Measurements from ENCODE around the gene BCL2L14. TPM values are rescaled to one million over a fixed set of nuclear protein-coding genes. Genes with fewer than 3 reads are reported as not detected.

Gene BCL2L14
- total RNA-seq, 4 donors from 2014 or later = 0.81 TPM; not detected in 3

DNA sequence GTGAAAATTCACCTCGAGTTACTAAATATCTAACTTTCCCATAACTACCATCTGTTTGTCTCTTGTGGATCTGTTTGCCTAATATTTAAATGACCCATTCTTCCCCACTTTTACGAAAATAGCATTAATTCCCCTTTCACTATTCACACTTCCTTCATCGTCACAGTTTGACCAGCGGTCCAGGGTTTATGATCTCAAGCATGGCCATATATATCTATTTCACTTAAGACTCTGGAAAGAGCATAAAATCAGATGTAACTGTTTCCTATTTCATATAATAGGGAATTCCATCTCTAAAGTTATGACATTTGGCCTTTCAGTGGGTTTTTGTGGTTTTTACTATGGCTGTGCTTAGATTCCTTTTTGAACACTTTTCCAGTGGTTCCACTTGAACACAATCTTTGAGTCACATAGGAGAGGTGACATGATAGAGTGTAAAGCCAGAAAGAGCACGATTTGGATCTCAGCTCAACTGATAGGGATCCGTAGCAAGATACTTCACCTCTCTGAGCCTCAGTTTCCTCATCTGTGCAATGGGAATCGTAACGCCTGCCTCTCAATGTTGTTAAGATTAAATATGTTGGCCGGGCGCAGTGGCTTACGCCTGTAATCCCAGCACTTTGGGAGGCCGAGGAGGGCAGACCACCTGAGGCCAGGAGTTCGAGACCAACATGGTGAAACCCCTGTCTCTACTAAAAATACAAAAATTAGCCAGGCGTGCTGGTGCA lies 754 bp upstream of the BCL2L14 start:
- DNase-seq = no peak
- intact Hi-C loops (cut with DNase I) = no loop called here
- Histone ChIP-seq H3K27me3 (no peaks in the 10 kb centered on the region), H3K27ac (no peak overlapping the region), H3K4me1 (no peaks in the 10 kb centered on the region), H3K36me3 (no peaks in the 10 kb centered on the region), H3K9me3 (no peaks in the 10 kb centered on the region), H3K4me3 (replicated peaks in 1 of 3) (no peak overlapping the region)
- 94 to 95% methylated on average over 14 of the region's 14 CpGs for WGBS, 2 donors
- TF ChIP-seq, protein P1, sequence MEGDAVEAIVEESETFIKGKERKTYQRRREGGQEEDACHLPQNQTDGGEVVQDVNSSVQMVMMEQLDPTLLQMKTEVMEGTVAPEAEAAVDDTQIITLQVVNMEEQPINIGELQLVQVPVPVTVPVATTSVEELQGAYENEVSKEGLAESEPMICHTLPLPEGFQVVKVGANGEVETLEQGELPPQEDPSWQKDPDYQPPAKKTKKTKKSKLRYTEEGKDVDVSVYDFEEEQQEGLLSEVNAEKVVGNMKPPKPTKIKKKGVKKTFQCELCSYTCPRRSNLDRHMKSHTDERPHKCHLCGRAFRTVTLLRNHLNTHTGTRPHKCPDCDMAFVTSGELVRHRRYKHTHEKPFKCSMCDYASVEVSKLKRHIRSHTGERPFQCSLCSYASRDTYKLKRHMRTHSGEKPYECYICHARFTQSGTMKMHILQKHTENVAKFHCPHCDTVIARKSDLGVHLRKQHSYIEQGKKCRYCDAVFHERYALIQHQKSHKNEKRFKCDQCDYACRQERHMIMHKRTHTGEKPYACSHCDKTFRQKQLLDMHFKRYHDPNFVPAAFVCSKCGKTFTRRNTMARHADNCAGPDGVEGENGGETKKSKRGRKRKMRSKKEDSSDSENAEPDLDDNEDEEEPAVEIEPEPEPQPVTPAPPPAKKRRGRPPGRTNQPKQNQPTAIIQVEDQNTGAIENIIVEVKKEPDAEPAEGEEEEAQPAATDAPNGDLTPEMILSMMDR (IDR thresholded peaks at IDR 0.05) = no peak
- no peak for TF ChIP-seq POLR2A (IDR thresholded peaks at IDR 0.05)

DNA sequence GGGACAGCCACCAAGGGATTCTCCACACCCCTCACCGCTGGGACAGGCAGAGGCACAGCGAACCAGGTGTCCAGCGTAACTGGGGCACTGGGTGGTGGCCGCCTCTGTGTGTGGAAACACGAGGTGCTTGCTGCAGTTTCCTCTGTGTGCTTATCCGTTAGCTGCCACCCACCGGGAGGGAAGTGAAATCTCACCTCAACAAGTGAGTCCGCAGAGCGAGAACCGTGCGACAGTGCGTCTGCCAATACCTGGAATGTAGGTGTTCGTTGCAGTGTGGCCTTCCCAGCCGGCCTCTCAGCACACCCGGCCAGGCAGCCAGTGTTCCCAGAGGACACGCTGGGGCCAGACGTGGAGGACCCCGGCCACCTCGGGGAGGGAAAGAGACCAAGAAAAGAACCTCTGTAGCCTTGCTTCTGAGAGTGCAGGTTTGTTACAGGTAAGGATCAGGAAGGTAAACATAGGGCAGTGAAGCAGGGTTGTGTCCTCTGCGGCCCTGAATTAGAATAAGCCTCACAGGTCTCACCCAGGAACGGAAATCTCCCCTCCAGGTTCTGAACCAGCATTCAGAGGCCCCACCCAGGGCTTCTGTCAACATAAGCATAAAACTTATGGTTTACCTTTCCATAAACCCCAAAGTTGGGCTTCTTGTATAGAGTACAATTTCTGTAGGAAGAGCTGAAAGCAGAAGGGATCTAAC lies 1.5 kb downstream of the BCL2L14 start:
- no peak overlapping the region for H3K27ac ChIP-seq

DNA sequence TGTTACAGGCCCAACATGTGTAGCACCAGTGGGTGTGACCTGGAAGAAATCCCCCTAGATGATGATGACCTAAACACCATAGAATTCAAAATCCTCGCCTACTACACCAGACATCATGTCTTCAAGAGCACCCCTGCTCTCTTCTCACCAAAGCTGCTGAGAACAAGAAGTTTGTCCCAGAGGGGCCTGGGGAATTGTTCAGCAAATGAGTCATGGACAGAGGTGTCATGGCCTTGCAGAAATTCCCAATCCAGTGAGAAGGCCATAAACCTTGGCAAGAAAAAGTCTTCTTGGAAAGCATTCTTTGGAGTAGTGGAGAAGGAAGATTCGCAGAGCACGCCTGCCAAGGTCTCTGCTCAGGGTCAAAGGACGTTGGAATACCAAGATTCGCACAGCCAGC lies 8.6 kb downstream of the BCL2L14 start:
- no peaks in the 10 kb centered on the region for H3K27me3 ChIP-seq
- intact Hi-C loops (cut with DNase I) = loop anchor here (5.0 kb wide), 1 partner anchor 253 kb away; no protein-coding TSS in a partner anchor
- no peak for DNase-seq
- no peaks in the 10 kb centered on the region for H3K36me3 ChIP-seq
- H3K27ac ChIP-seq = no peak overlapping the region
- no peaks in the 10 kb centered on the region for H3K4me1 ChIP-seq
- no peaks in the 10 kb centered on the region for H3K9me3 ChIP-seq
- no peak overlapping the region for H3K4me3 ChIP-seq (replicated peaks in 1 of 3)
- WGBS, 2 donors = 89 to 92% methylated on average over 5 of the region's 5 CpGs
- TF ChIP-seq, protein P1 (IDR thresholded peaks at IDR 0.05) = no peak
- no peak for TF ChIP-seq POLR2A (IDR thresholded peaks at IDR 0.05)

More for the DNA sequence above, 1.5 kb downstream of the BCL2L14 start:
- TF ChIP-seq, protein P1 (IDR thresholded peaks at IDR 0.05) = no peak
- TF ChIP-seq POLR2A (IDR thresholded peaks at IDR 0.05) = no peak
- H3K27me3 ChIP-seq = no peaks in the 10 kb centered on the region
- H3K4me3 ChIP-seq (replicated peaks in 1 of 3) = no peak overlapping the region
- no peaks in the 10 kb centered on the region for H3K4me1 ChIP-seq
- 50 to 68% methylated on average over 4 to 15 of the region's 21 CpGs for WGBS, 2 donors
- H3K9me3 ChIP-seq = no peaks in the 10 kb centered on the region
- peak; percentile 32 to 49 for DNase-seq
- intact Hi-C loops (cut with DNase I) = no loop called here
- no peaks in the 10 kb centered on the region for H3K36me3 ChIP-seq

DNA sequence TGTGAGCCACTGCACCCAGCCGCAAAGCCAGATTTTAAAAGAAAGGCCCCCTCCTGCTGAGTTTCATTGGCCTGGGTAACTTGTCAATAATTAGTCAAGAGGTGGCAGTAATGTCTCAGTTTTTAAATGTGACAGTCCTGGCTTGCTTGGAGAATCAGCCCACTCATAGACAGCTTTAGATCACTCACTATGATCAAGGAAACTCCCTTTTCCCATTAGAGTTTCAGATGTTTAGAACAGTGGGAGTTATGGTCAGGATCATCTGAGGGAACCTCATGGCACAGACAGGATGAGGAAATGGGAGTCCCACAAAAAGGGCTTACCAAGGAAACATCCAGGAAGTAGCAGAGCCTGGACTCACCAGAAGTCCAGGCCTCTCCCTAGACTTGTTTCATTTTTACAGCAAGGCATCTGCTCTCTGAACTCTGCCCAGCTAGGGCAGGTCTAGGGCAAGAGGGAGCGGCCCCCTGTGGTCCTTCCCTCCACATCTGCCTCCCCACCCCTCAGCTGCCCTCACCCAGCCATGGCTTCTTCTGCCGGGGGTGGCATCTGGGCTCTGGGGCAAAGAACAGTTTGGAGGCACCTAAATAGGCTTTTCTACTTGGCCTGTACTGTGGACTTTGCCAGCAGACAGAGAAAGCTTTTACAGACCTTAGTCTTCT lies 11.2 kb downstream of the BCL2L14 start:
- TF ChIP-seq POLR2A (IDR thresholded peaks at IDR 0.05) = no peak
- TF ChIP-seq, protein P1 (IDR thresholded peaks at IDR 0.05) = peak in 3 of 6 experiments; percentile 28 to 51 (median 45)
- Histone ChIP-seq H3K9me3 (no peaks in the 10 kb centered on the region), H3K27ac (peak overlapping the region in 2 of 3 donors; percentile 28 to 50), H3K4me1 (no peaks in the 10 kb centered on the region), H3K4me3 (replicated peaks in 1 of 3) (no peak overlapping the region), H3K27me3 (no peaks in the 10 kb centered on the region), H3K36me3 (no peaks in the 10 kb centered on the region)
- intact Hi-C loops (cut with DNase I) = no loop called here
- DNase-seq = no peak
- 77 to 87% methylated on average over 3 of the region's 3 CpGs for WGBS, 2 donors

Data from thyroid gland (tissue), 4 donors.